ENCODE results near the gene MTERF1.
"Not testable (repeated sequence)": the region's sequence is repeated elsewhere in the genome, so short reads cannot be mapped to it uniquely, and the experiment has no call there.

The MTERF1 gene

DNA sequence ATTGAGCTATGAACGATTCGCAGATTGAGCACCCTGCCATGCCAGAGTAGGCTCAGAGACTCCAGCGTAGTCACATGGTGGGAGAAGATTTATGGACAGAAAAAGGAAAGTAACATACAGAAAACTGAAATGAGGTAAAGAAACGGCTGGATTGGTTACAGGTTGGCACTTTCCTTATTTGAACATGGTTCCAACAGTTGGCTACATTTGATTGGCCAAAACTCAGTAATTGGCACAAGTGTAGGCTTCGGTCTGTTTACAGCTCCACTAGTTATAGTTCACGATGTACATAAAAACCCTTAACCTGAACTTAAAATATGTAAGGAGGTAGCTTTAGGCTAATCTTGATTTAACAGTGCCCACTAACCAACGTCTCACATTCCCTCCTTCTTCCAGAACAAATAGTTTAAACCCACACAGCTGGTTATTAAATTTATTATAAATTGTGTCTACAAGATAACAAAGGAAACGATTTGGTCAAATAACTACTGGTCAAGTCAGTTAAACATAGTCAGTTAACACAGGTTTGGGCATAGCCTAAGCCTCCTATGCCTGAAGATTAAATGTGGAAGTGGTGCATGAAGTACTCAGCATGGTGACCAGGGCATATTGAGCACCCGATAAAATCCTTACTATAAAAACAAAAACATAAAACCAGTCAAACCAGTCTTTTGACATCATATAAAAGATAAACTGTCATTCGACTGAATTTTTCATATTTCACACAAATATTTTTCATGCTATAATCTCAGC is 17.9 kb upstream of the MTERF1 start:
- DNase-seq (ENCODE audit: low read depth in 1 of 2, low spot score in 1 of 2), result peak in 1 of 2 experiments; percentile 76
- in situ Hi-C loops (cut with HindIII; ENCODE audit: low pct_unique_long_range_greater_than_20kb, low sequenced_read_pairs), result no loop called here
- TF ChIP-seq JUND (IDR thresholded peaks at IDR 0.05; ENCODE audit: low read depth), result no peak

DNA sequence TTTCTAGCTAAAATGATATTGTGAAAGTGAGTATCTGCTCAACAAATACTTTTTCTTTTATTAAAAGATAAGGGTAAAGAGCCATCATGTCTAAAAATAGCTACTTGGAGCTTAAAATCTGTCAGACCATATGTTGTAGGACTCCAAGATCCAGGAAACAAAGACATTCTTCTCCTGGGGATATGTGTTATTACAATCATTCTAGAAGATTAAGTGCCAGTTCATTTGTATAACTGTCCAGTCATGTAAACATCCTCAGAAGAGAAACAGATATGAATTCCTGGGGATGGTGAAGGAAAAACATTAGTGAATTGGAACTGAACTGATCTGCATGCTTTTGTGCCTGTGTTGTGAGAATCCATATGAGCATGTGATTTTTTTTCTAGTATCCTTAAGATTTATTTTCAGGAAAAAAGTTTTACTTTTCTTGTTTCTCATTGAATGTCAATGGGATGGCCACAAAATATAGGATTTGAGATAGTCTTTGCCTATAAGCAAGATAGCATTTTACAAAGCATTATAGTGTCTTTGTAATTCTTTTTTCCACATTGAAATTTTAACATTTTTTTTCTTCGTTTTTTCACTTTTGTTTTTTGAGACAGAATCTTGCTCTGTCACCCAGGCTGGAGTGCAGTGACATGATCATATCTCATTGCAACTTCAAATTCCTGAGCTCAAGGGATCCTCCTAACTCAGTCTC is 14.4 kb upstream of the MTERF1 start:
- TF ChIP-seq JUND (IDR thresholded peaks at IDR 0.05; ENCODE audit: low read depth), result no peak
- in situ Hi-C loops (cut with HindIII; ENCODE audit: low pct_unique_long_range_greater_than_20kb, low sequenced_read_pairs), result no loop called here
- DNase-seq (ENCODE audit: low read depth in 1 of 2, low spot score in 1 of 2), result no peak

DNA sequence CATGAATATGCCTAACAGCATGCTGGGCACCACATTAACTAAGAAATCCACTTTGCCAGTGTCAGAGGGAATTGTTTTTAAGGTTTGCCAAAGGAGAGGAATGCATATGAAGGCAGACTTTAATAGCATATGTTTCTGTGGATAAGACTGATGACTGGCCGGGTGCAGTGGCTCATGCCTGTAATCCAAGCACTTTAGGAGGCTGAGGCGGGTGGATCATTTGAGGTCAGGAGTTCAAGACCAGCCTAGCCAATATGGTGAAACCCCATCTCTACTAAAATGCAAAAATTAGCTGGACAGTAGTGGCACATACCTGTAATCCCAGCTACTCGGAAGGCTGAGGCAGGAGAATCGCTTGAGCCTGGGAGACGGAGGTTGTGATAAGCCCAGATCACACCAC is 13.2 kb upstream of the MTERF1 start:
- in situ Hi-C loops (cut with HindIII; ENCODE audit: low pct_unique_long_range_greater_than_20kb, low sequenced_read_pairs); DNase-seq (ENCODE audit: low read depth in 1 of 2, low spot score in 1 of 2): not testable (repeated sequence)

DNA sequence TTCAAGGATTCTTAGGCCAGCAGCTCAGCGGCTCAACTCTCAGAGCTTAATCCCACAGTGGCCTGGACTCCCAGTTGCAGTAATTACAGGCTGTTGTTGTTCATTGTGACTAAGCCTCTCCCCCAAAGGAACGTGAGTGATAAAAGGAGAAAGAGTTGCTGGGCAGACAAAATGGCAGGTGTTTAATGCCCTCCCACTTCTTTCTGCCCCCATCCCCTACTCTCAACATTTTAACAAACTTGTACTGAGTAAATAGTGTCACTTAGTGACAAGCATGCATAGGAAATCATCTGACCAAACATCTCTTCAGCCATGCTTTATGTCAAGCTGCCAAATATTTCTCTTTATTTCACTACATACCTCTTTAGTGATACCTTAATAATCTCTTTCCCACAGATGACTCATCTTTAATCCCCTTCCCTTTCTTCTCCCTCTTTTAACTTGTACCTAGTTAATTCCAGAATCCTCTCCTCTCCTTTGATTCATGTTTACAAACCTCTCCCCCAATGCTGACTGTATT is 12.4 kb upstream of the MTERF1 start:
- no peak for DNase-seq (ENCODE audit: low read depth in 1 of 2, low spot score in 1 of 2)
- in situ Hi-C loops (cut with HindIII; ENCODE audit: low pct_unique_long_range_greater_than_20kb, low sequenced_read_pairs), result no loop called here
- no peak for TF ChIP-seq JUND (IDR thresholded peaks at IDR 0.05; ENCODE audit: low read depth)

DNA sequence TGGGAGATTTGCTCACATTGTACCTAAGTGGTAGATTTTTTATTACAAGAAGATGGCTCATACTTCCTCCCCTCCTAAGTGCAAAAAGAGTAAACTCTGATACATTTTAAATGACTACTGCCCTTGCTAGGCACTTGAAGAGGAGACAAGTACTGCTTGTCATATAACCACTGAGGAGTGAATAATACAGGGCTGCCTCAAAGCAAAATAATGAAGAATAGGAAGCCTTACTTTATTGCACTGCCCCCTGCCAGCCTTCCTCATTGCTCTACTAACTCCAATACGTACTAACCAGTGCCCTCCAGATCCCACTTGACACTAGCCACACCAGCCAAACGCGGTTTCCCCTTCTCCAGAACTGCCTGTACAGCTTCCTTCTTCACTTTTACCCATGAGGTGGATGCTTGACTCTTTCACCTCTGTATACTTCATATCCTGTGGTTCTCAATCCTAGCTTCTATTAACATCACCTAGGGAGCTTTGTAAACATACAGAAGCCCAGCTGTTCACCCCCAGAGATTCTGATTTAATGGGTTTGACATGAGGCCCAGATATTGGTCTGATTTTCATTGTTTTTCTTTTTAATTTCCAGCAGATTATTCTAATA is 11.7 kb upstream of the MTERF1 start:
- no peak for TF ChIP-seq JUND (IDR thresholded peaks at IDR 0.05; ENCODE audit: low read depth)
- DNase-seq (ENCODE audit: low read depth in 1 of 2, low spot score in 1 of 2), result no peak

DNA sequence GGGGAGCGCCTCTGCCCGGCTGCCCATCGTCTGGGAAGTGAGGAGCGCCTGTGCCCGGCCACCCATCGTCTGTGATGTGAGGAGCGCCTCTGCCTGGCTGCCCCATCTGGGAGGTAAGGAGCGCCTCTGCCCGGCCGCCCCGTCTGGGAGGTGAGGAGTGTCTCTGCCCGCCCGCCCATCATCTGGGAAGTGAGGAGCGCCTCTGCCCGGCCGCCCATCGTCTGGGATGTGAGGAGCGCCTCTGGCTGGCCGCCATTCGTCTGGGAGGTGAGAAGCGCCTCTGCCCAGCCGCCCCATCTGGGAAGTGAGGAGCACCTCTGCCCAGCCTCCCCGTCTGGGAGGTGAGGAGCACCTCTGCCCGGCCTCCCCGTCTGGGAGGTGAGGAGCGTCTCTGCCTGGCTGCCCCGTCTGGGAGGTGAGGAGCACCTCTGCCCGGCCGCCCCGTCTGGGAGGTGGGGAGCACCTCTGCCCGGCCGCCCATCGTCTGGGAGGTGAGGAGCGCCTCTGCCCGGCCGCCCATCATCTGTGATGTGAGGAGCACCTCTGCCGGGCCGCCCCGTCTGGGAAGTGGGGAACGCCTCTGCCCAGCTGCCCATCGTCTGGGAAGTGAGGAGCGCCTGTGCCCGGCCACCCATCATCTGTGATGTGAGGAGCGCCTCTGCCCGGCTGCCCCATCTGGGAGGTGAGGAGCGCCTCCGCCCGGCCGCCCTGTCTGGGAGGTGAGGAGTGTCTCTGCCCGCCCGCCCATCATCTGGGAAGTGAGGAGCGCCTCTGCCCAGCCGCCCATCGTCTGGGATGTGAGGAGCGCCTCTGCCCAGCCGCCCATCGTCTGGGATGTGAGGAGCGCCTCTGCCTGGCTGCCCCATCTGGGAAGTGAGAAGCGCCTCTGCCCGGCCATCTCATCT is 8.0 kb upstream of the MTERF1 start:
- in situ Hi-C loops (cut with HindIII; ENCODE audit: low pct_unique_long_range_greater_than_20kb, low sequenced_read_pairs), result not testable (repeated sequence)

More for the DNA sequence above, 11.7 kb upstream of the MTERF1 start:
- in situ Hi-C loops (cut with HindIII; ENCODE audit: low pct_unique_long_range_greater_than_20kb, low sequenced_read_pairs), result no loop called here

DNA sequence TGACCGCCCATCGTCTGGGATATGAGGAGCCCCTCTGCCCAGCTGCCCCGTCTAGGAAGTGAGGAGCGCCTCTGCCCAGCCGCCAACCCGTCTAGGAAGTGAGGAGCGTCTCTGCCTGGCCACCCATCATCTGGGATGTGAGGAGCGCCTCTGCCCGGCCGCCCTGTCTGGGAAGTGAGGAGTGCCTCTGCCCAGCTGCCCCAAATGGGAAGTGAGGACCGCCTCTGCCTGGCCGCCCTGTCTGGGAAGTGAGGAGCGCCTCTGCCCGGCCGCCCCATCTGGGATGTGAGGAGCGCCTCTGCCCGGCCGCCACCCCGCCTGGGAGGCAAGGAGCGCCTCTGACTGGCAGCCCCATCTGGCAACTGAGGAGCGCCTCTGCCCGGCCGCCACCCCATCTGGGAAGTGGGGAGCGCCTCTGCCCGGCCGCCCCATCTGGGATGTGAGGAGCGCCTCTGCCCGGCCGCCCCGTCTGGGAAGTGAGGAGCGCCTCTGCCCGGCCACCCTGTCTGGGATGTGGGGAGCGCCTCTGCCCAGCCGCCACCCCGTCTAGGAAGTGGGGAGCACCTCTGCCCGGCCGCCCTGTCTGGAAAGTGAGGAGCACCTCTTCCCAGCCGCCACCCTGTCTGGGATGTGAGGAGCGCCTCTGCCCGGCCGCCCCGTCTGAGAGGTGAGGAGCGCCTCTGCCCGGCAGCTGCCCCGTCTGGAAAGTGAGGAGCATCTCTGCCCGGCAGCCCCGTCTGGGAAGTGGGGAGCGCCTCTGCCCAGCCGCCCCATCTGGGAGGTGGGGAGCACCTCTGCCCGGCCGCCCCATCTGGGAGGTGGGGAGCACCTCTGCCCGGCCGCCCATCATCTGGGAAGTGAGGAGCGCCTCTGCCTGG is 7.1 kb upstream of the MTERF1 start:
- in situ Hi-C loops (cut with HindIII; ENCODE audit: low pct_unique_long_range_greater_than_20kb, low sequenced_read_pairs); DNase-seq (ENCODE audit: low read depth in 1 of 2, low spot score in 1 of 2): not testable (repeated sequence)

More for the DNA sequence above, 8.0 kb upstream of the MTERF1 start:
- not testable (repeated sequence) for DNase-seq (ENCODE audit: low read depth in 1 of 2, low spot score in 1 of 2)

DNA sequence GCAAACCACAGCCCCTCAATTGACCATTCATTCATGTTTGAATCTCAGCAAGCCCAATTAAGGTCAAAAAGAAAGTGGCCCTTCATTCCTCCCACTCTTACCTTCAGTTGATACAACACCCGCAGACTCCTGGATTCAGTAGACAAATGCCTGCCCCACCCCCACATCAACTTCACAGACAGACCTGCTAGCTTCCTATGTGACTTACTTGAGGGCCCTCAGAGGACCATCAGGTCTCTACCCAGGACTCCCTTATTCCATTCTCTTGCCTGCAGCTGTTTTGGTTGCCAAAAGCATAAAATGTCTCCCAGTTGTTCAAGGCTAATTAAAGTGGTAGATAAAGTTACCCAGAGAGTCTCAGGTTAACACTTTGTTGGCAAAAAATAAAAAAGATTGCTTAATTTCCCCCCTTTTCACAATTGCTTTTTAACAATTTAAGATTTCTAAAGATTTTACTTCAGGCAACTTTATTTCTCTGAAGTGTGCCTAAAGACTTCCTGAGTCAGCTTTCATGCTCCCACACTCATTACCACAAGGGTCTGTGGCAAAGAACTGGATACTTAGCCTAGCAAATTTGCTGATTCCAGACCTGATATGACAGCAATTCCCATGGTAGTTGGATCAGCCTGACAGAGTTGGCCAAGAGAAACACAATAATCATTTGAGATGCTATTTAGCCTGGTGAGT is 3.3 kb upstream of the MTERF1 start:
- in situ Hi-C loops (cut with HindIII; ENCODE audit: low pct_unique_long_range_greater_than_20kb, low sequenced_read_pairs), result no loop called here
- TF ChIP-seq JUND (IDR thresholded peaks at IDR 0.05; ENCODE audit: low read depth), result no peak
- no peak for DNase-seq (ENCODE audit: low read depth in 1 of 2, low spot score in 1 of 2)

DNA sequence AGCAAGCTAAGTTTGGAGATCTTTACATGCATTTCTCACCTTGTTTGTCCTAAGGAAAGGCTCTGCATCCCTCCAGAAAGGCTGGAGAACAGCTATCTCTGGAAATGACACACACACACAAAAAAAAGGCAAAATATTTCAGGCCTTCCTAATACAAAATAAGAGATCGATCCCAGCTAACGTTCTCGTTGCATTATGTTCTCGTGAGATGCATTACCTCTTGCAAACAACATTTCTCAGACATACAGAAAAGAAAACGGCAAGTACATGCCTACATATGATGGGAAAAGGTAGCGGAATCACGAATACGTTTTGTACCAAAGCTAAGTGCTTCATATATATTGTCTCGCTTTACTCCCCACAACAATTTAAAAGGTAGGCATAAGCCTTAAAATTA is 488 bp downstream of the MTERF1 start:
- no peak for TF ChIP-seq JUND (IDR thresholded peaks at IDR 0.05; ENCODE audit: low read depth)
- DNase-seq (ENCODE audit: low read depth in 1 of 2, low spot score in 1 of 2), result no peak
- in situ Hi-C loops (cut with HindIII; ENCODE audit: low pct_unique_long_range_greater_than_20kb, low sequenced_read_pairs), result no loop called here

DNA sequence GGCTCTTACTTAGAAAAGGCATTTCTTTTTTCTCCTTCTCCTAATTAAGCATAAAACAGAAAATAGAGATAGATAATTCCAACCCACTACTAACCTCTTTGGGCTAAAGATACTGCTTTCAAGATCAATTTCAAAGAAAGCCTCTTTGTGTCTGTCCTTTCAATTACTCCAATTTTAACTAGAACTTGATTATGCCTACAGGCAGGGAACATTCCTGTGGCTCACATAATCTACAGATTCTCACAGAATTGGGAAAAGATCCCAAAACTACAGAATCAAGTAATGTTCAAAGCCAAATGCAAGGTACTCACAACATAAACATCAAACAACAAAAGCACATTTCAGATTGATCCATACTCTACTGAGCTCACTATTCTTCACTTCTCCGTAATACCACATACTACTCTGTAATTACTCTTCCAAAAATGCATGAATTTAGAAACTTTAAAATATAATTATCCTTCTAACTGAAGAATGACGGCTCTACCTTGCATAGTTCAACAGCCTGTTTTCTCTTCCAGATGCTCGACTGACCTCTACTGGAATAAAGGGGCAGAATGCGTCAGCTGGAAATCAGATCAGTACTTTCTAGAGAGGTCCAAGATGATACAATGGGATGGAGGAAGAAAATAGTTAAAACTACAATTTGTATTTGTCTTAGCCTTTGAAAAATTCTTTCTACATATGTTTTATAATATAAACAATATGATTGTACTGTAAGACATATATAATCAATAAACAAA is 3.9 kb downstream of the MTERF1 start:
- peak in 1 of 2 experiments; percentile 10 for DNase-seq (ENCODE audit: low read depth in 1 of 2, low spot score in 1 of 2)
- in situ Hi-C loops (cut with HindIII; ENCODE audit: low pct_unique_long_range_greater_than_20kb, low sequenced_read_pairs), result no loop called here

More for the DNA sequence above, 3.9 kb downstream of the MTERF1 start:
- no peak for TF ChIP-seq JUND (IDR thresholded peaks at IDR 0.05; ENCODE audit: low read depth)
